NCI-H1417 (cell line): Measurements from ENCODE around the gene CYLC2.
A peak's percentile ranks its signal among the peaks of the same experiment; 100 is the strongest.

Experiments
- DNase-seq, 3 experiments: peaks; one replicate each; lab custom pipeline; 2025; lab: John Stamatoyannopoulos, UW

The CYLC2 gene, protein sequence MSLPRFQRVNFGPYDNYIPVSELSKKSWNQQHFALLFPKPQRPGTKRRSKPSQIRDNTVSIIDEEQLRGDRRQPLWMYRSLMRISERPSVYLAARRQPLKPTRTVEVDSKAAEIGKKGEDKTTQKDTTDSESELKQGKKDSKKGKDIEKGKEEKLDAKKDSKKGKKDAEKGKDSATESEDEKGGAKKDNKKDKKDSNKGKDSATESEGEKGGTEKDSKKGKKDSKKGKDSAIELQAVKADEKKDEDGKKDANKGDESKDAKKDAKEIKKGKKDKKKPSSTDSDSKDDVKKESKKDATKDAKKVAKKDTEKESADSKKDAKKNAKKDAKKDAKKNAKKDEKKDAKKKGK

DNA sequence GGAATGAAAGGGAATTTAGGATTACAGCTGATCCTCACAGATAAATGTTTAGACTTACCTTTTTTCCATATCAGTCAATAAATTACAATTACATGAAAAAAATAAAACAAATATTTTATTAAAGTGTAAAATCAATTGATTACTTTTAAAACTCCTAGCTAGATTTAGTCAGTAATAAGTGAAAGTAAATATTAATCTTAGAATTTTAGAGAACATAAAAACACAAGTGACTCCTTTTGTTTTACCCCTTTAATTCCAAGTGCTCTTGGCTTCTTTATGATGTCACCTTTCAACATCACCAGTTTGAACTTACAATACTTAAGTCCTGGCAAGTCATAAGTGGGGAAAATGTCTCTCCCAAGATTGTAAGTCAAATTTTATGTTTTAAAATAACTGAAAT, at the start of gene CYLC2:
Gene CYLC2, plus strand, starts transcription at position 301 of the 400 bp plus-strand sequence. Its CDS starts 48 bp downstream, at position 349.
- no peak for DNase-seq

DNA sequence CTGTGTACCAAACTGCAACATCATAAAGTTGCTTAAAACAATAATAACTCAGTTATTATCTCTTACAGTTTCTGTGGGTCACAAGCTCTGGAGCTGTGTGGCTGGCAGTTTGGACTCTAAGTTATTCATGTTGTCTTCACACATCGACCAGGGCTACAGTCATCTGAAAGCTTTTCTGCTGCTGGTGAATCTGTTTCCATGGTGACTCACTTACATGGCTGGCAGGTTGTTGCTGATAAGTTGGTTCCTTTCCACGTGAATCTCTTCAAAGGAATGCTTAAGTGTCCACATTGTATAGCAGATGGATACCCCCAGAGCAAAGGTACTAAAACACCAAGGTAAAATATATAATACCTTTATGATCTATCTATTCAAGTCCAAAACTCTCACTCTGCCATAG, 44.8 kb upstream of the CYLC2 start:
- no peak for DNase-seq

DNA sequence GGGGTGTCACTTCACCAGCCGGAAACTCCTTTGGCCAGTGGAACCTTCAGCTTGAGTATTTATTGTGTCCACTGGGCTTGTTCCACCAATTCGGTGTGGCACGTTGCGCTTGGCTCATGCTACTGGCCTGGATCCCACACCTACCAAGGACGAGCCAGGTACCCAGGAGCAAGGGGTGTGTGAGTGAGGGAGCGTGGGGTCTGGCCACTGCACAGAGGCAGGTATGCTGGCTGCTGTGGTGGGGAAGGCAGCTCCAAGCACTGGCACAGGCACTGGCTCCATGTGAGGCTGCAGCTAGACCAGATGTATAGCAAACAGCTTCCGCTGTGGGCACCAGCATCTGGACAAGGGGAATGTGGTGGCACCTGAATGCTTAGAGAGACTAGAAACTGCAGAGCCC, 28.1 kb upstream of the CYLC2 start:
- DNase-seq, result no peak

DNA sequence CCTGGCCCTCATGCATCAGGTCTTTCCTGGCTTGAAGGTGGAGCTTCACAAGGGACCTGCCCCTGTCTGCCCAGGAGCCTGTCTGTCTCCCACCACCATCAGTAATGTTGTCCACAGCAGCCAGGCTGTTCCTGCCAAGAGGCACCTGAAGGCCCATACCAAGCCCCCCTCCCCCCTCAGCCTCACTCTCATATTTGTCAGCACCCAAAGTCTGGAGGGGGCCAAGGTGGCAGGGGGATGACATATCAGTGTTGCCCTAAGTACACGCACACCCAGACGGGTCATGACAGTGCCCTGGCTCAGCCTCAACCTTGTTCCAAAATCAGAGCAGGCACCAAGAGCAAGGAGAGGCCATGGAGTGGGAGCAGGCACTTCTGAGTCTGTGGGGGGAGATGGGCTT, 27.2 kb upstream of the CYLC2 start:
- DNase-seq, result no peak

DNA sequence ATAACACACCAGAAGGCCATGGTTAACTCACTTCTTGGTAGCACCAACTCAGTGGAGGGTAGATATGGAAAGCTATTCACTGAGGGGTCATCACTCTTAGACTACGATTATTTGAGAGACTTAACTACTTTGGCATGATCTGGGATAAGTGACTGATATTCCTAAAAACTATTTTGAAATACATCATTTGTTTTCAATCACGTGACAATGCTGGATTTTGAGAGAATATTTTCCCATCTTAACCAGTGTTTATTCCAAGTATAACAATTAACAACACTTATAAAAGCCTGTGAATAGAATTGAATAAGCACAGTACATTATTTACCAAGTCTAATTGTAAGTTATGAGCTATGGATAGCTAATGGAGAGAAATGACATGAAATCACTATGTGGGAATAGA, 22.4 kb upstream of the CYLC2 start:
- DNase-seq, result no peak

DNA sequence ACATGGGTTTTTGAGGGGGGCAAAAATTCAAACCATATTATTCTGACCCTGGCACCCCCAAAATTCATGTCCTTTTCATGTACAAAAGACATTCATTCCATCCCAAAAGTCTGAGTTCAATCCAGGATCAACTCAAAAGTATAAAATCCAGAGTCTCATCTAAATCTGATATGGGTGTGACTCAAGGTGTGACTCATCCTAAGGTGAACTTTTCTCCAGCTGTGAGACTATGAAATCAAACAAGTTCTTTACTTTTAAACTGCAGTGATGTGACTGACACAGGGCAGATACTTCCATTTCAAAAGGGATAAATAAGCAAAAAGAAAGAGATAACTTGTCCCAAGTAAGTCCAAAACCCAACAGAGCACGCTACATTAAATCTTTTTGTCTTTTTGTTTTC, 20.6 kb upstream of the CYLC2 start:
- no peak for DNase-seq

DNA sequence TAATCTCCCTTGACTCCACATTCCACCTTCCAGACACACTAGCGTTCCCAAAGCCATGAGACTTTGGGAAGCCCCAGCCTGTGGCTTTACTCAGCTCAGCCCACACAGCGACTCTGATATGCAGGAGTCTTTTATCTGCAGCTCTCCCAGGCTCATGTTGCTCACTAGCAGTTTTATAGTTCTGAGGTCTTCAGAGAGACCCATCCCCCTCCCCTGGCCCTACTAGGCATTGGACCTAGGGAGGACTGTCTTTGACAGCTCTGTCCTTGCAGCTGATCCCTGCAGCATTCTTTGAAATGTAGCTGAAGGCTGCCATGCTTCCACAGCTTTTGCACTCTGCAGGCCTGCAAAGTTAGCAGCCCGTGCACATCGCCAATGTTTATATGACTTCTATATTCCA, 19.9 kb upstream of the CYLC2 start:
- DNase-seq, result no peak

DNA sequence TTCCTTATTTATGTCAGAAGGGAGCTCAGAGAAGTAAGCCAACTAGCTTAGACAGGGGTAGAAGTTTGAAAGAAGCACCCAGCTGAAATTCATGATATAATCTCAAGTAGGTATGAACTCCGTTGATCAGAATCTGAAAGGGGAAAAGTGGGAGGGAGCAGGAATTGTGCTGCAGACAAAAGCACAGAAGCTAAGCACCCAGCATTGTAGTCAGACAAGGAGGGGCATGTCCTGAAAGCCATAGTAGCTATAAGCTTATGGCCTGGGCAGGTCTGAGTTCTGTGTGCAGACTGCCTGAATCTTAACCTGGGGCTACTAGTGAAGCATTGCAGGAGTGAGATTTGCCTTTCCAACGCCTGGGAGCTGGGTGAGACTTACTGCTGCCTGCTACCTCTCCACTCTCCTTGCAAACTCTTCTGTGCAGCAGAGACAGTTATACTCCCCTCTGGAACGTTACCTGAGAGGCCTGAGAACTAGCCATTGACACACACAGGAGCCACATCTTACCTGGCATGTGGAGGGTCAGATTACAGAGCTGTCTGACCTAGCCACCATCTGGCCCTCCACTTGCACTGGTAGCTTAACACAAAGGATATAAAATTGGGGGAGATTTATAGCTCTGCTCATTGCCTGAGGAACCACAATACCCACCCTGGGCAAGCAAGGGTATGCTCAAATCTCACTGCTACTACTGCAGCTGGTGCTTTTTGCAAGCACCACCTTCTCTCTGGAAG, 9.8 kb upstream of the CYLC2 start:
- DNase-seq, result peak in 1 of 3 experiments; percentile 18

DNA sequence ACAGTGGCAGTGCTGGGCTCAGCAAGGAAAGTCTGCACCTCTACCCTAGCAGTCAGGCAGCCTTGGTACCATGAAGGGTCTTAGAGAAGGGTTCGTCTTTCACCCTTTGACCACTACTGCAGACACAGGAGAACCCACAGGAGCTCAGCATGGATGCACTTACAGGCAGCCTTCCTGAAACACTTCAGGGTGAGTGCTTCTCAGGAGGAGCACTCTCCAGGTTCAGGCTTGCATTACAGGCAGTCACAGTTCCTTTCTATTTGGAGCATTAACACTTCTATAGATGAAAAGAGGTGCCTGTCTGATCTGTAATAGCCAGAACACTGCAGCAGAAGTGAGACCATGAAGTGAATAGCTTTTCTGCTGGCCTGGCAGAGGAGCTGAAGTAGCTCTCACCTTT, 8.7 kb upstream of the CYLC2 start:
- DNase-seq, result peak in 1 of 3 experiments; percentile 50

DNA sequence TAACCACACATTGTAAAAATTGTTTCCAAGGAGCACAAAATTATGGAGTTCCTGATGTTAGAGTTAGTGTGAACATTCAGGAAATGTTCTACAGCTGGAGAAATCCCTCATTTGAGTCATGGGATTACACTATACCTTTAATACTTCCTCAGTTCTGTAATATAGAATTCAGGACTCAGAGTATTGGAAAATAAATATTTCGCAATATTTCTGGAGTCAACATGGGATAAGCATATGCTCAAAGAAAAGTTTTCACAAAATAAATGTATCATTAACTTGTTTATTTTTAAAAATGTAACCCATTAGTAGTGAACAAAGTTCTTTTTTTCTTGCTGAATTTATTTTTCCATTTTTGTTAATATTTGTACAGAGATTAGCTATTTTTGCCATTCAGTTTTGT, 8.6 kb downstream of the CYLC2 start:
- no peak for DNase-seq

DNA sequence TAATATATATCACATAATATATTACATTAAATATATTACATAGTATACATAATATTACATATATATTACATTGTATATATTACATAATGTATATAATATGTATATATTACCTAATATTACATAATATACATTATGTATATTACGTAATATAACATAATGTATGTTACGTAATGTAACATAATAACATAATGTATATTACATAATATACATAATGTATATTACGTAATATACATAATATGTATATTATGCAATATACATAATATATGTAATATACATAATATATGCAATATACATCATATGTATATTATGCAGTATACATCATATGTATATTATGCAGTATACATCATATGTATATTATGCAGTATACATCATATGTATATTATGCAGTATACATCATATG, 19.1 kb downstream of the CYLC2 start:
- no peak for DNase-seq

DNA sequence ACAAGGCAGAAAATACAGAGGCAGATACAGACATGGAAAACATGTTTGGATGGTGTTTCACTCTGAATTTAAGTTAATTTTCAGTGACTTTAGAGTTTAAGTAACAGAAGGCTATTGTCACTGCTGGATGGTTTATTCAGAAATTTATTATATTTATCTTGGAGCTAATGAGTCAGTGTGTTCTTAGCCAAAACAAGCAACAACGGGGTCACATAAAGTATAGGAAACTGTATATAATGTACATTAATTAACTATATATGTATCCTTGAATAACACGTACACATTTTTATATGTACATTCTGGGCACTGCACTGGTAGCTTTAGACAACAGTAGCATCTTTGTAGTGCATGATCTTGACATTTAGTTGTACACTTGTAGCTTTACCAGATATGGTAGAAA, 30.7 kb downstream of the CYLC2 start:
- DNase-seq, result no peak

DNA sequence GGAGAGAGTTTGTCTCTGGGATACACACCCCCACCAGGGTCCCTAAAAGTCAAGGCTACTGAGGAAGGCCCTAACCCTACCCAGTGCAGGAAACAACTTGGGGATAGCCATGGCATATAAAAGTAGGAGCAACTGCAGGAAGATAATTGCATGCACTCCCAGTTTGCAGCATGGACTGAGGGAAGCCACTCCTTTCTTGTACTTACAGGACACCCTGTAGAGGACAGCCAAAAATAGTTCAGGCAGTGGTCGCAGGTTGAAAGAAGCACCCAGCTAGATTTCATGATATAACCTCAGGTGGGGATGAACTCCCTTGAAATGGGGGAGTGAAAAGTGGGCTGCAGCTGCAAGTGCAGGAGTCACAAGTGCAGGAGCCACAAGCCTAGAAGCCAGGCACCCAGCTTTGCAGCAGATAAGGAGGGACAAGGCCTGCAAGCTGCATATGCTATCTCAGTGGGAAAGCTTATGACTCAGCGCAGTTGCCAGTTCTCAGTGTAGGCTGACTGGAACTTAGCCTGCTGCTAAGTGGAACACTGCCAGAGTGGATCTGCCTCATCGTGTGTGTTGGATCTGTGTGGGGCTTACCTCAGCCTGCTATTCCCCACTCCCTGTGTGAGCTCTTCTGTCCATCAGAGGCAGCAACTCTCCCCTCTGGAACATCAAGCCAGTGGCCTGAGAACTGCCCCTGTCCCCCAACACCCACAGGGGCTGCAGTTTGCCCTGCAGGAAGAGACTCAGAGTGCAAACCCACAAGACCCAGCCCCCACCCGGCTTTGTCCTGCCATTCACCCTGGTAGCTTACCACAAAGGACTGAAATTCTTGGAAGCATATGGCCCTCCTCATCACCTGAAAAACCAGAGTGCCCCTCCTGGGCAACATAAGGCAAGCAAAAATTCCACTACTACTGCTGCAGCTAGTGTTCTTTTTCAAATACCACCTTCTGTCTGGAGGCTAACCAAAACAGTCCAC, 42.7 kb downstream of the CYLC2 start:
- DNase-seq, result no peak

DNA sequence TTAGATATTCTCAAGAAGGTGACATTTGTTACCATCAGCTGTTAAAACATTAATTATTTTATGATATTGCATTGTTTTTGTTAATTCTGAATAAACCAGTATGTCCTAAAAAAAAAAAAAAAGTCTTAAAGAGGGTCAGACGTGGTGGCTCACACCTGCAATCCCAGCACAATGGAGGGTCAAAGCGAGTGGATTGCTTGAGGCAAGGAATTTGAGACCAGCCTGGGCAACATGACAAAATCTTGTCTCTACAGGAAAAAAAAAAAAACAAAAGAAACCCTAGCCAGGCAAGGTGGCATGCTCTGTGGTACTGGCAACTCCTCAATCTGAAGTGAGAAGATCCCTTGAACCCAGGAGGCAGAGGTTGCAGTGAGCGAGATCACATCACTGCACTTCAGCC, 46.8 kb downstream of the CYLC2 start:
- DNase-seq, result no peak
